IPS-18c (cell line): Measurements from ENCODE around the gene FOXO3.
"Not testable (repeated sequence)": the region's sequence is repeated elsewhere in the genome, so short reads cannot be mapped to it uniquely, and the experiment has no call there.

Experiments
- H3K4me3 ChIP-seq: 2 replicates; pipeline ENCODE4 v1.7.0; 2013; ENCODE audit warnings: low read depth, mild to moderate bottlenecking, low read length, moderate library complexity; ENCODE audit not compliant: insufficient read depth
- H3K9me3 ChIP-seq: one replicate; pipeline ENCODE4 v1.6.1; 2013; ENCODE audit warnings: mild to moderate bottlenecking, low read length, moderate library complexity; ENCODE audit not compliant: control insufficient read depth, insufficient read depth

FOXO3 gene

DNA sequence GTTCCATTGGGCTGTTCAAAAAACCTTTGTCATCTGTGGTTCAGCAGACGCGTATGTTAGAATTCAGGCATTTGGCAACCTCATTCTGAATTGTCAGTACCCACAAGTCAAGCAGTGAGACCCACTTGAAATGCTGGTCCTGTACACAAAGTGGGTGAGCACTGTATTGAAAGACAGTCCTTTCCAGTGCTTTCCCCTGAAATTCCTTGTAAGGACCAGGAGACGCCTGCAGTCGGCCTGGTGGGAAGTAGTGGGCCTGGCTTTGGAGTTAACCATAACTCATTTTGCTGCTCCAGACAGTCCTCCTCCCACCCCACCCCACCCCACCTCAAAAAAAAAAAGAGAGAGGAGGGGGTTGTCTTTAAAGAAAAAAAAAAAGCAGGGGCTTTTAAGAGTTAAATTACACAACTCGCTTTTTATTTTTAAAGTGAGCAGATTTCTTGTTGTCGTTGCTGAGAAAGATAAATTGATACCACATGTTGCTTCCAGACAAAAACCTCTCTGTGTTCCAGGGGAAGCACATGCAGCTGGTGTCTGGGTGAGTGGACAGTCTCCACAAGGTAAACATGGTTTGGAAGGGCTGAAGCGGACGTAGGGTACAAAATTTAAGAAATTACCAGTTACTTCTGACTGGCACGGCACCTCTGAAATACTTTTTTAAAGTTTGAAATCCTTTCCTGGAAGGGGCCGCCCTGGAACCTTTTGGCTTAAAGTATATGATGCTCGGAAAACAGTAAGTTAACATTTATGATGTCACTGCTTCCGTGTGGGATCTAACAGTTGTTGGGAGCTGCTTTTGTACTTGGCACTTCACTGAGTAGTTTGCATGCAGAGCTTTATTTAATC is 95.3 kb downstream of the FOXO3 start:
- H3K9me3 ChIP-seq, result no peaks in the 10 kb centered on the region
- no peak overlapping the region for H3K4me3 ChIP-seq

DNA sequence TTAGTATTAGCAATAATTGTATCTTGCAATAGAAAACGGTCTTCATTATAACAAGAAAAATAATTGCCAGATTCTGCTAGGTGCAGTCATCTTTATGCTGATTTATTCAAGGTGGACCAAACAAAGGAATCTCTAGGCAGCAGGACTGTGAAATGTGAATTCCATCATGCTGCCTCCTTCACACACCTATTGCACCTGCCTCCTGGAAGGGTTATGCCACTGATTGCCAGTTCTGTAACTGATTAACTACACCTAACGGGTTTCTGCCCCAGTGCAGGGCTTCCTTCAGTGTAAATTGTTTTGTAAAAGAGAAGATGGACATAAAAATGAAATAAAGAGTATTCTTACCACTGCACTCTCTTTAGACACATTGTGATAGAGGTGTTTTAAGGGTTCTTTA is 96.1 kb downstream of the FOXO3 start:
- Histone ChIP-seq H3K4me3 (no peak overlapping the region), H3K9me3 (no peaks in the 10 kb centered on the region)

DNA sequence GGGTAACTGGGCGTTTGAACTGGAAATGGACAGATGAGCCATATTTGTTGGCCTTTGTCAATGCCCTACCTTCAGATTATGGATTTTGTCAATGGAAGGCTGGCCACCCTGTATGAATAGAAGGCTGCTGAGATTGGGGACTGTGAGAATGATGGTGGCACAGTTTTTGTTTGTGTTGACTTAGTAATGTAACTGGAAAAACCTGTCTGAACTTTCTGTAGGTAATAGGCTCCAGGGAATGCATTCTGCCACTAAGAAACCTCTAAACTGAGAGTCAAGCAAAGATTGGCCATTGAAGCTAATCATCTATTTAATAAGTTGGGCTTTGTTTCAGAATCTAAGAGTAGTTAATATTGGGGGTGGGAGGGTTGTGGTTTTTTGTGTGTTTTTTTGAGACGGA is 97.5 kb downstream of the FOXO3 start:
- H3K9me3 ChIP-seq, result no peaks in the 10 kb centered on the region
- no peak overlapping the region for H3K4me3 ChIP-seq

DNA sequence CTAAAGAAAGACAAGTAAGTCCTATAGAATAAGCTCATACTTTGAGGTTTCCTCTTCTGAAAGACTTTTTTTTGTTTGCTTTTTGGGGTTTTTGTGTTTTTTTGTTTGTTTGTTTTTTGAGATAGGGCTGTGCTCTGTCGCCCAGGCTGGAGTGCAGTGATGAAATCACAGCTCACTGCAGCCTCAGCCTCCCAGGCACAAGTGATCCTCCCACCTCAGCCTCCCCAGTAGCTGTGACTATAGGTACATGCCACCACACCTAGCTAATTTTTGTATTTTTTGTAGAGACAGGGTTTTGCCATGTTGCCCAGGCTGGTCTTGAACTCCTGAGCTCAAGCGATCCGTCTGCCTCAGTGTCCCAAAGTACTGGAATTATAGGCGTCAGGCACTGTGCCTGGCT is 98.1 kb downstream of the FOXO3 start:
- H3K4me3 ChIP-seq, H3K9me3 ChIP-seq: not testable (repeated sequence)

DNA sequence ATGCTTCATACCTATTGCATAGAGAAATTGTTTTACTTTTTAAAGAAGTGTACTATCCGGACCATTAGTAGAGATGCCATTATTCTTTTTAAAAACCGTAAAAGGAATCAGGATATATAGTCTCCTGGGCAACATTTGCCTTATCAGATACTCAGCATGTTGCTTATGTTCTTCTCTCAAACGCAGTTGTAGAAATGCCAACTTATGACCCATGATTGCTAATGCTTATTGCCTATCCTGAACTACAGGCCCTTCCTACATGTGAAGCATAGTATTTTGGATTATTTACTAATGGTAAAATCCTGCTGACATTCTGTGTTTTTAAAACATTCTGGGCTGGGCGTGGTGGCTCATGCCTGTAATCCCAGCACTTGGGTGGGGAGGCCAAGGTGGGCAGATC is 99.5 kb downstream of the FOXO3 start:
- Histone ChIP-seq H3K4me3 (no peak overlapping the region), H3K9me3 (no peaks in the 10 kb centered on the region)

DNA sequence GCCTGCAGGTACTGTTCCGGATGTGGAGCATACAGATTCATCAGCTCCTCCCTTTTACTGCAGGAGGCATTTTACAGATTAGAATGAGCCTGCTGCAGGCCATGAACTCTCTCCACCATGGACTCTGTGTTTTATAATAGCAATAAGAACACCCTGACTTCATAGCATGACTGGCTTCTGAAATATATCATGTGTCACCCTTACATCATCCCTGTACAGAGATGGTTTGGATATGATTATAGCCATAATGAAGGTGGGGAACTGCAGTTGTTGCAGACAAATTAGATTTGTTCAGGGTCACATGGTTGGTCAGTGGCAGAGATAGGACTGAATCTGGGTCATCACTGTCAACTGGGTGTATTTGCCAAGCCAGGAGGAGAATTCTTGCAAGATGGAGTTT is 100.7 kb downstream of the FOXO3 start:
- no peak overlapping the region for H3K4me3 ChIP-seq
- no peaks in the 10 kb centered on the region for H3K9me3 ChIP-seq

DNA sequence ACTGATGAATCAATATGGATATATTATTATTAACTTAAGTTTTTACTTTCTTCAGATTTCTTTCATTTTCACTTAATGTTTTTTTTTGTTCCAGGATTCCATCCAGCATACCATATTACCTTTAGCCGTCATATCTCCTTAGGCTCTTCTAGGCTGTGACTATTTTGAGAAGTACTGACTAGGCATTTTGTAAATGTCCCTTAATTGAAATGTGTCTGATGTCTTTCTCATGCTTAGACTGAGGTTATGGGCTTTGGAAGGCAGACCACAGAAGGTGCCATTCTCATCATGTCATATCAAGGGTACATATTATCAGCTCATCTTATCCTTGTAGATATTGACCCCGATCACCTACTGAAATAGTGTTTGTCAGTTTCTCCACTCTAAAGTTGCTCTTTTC is 101.3 kb downstream of the FOXO3 start:
- Histone ChIP-seq H3K9me3 (no peaks in the 10 kb centered on the region), H3K4me3 (no peak overlapping the region)

DNA sequence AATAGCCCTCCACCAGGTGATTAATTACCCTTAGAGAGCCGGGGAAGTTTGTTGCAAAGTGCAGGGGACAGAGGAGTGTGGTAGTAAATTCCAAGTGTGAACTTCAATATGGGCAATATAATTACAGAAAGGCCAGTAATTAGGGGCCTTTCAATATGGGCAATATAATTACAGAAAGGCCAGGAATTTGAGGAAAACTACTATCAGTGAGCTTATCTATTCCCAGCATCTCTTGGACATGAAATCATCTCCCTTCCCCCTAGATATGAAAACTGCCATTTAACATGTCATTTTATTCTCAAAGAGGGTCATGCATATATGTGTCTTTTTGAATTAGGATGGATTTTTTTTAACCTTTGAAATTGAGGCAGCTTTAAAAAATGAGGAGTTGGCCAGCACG is 102.0 kb downstream of the FOXO3 start:
- H3K9me3 ChIP-seq, result no peaks in the 10 kb centered on the region
- H3K4me3 ChIP-seq, result no peak overlapping the region

DNA sequence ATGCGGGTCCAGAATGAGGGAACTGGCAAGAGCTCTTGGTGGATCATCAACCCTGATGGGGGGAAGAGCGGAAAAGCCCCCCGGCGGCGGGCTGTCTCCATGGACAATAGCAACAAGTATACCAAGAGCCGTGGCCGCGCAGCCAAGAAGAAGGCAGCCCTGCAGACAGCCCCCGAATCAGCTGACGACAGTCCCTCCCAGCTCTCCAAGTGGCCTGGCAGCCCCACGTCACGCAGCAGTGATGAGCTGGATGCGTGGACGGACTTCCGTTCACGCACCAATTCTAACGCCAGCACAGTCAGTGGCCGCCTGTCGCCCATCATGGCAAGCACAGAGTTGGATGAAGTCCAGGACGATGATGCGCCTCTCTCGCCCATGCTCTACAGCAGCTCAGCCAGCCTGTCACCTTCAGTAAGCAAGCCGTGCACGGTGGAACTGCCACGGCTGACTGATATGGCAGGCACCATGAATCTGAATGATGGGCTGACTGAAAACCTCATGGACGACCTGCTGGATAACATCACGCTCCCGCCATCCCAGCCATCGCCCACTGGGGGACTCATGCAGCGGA is 102.9 kb downstream of the FOXO3 start:
- not testable (repeated sequence) for H3K4me3 ChIP-seq, H3K9me3 ChIP-seq

DNA sequence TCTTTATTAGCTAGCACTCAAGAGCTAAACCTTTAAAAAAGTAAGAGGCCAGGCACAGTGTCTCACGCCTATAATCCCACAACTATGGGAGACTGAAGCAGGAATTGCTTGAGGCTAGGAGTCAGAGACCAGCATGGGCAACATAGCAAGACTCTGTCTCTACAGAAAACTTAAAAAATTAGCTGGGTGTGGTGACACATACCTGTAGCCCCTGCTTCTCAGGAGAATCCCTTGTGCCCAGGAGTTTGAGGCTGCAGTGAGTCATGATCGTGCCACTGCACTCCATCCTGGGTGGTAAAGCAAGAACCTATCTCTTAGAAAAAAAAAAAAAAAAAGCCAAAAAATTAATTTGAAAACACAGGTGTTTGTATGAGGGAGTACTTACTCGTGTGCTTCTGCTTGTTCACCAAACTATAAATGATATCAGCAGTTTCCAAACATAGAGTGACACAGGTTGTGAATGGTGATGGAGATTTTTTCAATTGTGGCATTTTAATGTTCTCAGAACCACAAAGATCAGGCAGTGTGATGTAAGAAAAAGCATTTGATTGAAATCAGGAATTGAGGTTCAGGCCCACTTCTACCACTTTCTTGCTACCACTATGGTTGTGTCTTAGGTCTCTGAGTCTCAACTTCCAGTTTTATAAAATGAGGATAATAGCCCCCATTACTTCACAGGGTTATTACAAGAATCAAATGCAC is 104.9 kb downstream of the FOXO3 start:
- Histone ChIP-seq H3K4me3 (no peak overlapping the region), H3K9me3 (no peaks in the 10 kb centered on the region)

DNA sequence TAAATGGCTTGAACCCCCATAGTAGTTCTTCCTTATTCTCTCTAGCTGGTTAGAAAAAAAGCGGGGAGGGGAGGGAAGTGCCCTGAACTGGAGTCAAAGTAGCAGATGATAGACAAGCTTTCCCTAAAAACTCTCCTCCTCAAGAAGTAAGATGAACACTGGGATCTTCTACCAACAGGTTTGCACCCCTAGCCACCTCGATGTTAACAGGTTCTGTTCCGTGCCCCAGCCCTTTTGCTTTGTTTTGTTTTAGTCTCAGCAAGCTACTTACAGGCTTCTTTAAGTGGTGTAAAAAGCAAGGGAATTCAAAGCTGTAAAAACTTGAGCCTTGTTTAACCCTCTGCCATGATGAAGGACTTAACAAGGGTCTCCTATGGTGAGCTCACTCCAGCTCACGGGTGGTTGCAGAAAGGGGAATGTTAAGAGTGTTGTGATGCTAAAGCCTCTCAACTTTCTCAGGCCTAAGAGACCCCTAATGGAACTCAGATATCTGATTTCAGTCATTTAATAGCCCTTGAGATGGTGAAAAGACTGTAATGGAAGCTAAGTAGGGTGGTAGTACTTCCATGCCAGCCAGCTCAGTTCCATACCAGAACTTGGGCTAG is 106.0 kb downstream of the FOXO3 start:
- H3K9me3 ChIP-seq, result no peaks in the 10 kb centered on the region
- H3K4me3 ChIP-seq, result no peak overlapping the region

DNA sequence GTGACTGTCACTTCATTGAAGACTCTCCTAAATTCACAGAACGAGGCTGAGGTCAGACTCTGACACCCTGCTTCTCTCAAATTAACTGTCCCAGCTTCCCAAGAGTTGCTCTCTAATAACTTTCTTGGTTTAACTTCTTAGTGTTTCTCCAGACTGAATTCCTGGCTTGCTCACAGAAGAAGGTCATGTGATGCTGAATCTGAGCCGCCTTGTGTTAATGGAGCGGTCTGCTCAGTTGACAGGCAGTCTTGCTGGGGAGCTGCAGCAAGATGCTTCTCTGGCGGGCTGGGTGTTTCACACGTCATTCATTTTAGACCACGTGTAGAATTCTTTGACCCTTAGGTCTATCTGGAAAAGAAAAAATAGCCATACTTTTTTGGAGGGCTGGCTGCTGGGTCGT is 107.3 kb downstream of the FOXO3 start:
- no peak overlapping the region for H3K4me3 ChIP-seq
- H3K9me3 ChIP-seq, result no peaks in the 10 kb centered on the region

DNA sequence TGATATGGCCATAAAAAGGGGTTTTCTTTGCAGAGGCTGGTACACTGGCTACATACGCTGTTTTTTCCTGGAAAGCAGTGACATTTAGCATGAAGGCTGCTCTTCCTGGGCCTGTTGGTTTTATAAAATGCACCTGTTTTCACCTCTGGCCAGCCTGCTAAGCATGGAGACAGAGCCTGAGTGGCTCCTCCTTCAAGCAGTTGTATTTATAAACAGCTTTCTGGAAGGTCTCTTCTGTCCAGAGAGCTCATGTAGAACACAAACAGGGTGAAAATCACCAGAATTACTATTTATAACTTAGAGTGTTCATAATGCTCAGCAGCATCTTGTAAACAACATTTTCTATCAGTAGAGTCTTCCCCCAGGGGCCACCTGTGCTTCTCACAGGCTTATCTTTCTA is 109.0 kb downstream of the FOXO3 start:
- no peaks in the 10 kb centered on the region for H3K9me3 ChIP-seq
- no peak overlapping the region for H3K4me3 ChIP-seq

DNA sequence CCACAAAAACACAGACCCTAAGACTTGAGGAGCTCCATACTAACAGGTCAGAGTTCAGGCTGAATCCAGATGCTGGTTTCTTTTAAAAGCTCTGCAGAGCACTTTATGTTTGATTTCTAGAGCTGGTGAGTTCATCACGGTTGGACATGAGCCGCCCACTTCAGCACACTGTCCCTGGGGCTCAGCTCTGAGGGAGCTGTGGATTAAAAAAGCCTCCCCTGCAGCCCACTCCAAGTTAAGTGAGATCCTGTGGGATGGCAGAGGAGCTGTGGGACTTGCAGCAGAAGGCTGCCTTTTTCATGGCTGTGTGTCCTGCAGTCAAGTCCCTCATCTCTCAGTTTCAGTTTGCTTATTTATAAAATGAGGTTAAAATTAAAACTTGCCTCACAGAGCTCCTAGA is 110.5 kb downstream of the FOXO3 start:
- Histone ChIP-seq H3K9me3 (no peaks in the 10 kb centered on the region), H3K4me3 (no peak overlapping the region)

DNA sequence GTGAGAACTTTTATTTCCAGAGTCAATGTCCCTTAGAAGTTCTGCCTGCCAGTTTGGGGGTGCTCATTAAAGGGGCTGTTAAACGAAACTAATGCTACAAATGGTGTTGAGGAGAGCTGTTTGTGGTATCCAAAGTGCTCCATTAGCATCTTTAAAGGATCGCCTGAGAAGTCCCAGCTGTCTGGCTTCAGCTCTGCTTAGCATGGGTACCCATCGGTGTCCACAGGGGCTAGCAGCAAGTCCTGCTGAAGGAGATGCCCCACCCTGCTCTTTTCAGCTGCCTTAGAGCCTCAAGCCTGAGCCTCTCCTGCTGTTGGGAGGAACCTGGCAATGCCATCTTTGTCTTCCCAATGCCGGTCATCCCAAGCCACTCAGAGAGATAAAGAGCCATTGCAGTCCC is 111.1 kb downstream of the FOXO3 start:
- Histone ChIP-seq H3K4me3 (no peak overlapping the region), H3K9me3 (no peaks in the 10 kb centered on the region)

DNA sequence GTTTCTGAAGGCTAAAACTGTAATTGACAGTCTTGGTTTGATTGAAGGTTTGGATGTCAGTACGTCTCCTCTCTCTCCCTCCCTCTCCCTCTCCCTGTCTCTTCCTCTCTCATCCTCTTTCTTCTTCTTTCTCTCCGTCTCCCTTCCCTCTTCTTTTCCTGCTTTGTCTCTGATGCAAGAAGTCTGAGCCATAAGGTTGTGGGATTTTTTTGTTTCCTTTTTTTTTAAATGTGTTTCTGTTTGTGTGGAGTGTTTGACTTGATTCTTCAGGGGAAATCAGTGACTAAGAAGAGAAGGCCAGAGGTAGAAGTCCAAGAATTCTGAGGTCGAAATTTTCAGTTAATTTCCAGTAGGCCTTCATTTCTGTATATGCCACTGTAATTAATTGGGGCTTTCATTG is 111.9 kb downstream of the FOXO3 start:
- no peak overlapping the region for H3K4me3 ChIP-seq
- H3K9me3 ChIP-seq, result no peaks in the 10 kb centered on the region

DNA sequence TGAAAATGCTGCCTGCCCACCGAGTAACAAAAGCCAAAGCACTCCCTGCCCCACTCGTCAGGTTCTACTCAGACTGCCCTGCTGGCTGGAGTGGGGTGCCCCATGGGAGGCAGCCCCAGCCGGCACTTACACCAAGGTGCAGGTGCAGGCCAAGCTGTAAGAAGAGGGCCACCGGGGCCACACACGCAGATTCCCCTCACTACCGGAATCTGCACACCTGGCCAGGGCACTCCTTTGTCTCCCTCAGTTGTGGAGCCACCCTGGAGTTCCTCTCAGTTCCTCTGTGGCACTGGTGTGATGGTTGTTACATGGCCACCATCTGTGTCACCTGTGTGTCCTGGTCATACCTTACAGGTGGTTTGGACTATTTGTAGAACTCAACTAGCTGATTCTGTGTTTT is 112.4 kb downstream of the FOXO3 start:
- Histone ChIP-seq H3K9me3 (no peaks in the 10 kb centered on the region), H3K4me3 (no peak overlapping the region)

DNA sequence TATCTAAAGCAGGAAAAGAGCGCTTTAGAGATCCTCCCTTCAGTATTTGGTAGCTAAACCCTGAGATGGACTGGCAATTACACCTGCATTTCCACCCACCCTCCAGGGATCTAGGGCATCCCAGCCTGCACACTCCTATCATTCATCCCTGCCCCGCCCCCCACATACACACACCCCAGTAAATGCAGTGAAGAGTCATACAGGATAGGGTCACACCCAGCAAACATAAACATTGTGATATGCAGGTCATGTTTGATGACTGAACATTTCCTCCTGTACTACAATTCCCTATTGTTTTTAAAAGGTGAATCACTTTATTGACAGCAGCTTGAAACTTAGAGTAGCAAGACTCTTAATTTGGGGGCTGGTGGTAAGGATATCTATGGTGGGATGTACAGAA is 112.9 kb downstream of the FOXO3 start:
- Histone ChIP-seq H3K4me3 (no peak overlapping the region), H3K9me3 (no peaks in the 10 kb centered on the region)
